Uterus (tissue), 4 donors: Measurements from ENCODE around the gene MBNL3. TPM values are rescaled to one million over a fixed set of nuclear protein-coding genes. Genes with fewer than 3 reads are reported as not detected.

Experiments
- DNase-seq, 2 donors: peaks; one replicate each; pipeline ENCODE4 v3.0.0-alpha.2; 2019 to 2020
- H3K27ac ChIP-seq, 2 donors: fragments of 200-600 bp; sonication (generic); 1 replicate in 1 of 2; 2 replicates in 1 of 2; pipeline ENCODE4 v1.5.1; 2016 to 2018
- H3K27me3 ChIP-seq, 2 donors: fragments of 200-600 bp; sonication (generic); one replicate each; pipeline ENCODE4 v1.5.1; 2018 to 2019; ENCODE audit warnings: control low read depth in 1 of 2
- H3K36me3 ChIP-seq, 2 donors: fragments of 200-600 bp; sonication (generic); one replicate each; pipeline ENCODE4 v1.5.1; 2019; ENCODE audit warnings: control low read depth in 1 of 2
- H3K4me1 ChIP-seq, 2 donors: fragments of 200-600 bp; sonication (generic); one replicate each; pipeline ENCODE4 v1.5.1; 2018 to 2019; ENCODE audit warnings: control low read depth in 1 of 2
- H3K4me3 ChIP-seq, 2 donors: fragments of 200-600 bp; sonication (generic); 1 replicate in 1 of 2; 2 replicates in 1 of 2; pipeline ENCODE4 v1.5.1; 2018 to 2019; ENCODE audit warnings: mild to moderate bottlenecking in 1 of 2
- H3K9me3 ChIP-seq, 2 donors: fragments of 200-600 bp; sonication (generic); one replicate each; pipeline ENCODE4 v1.5.1; 2019; ENCODE audit warnings: control low read depth in 1 of 2
- CTCF ChIP-seq, 4 experiments: fragments of 200-600 bp in 2 of 4; fragments of 450-650 bp in 2 of 4; sonication (generic) in 2 of 4; IDR thresholded peaks; one replicate each; pipeline ENCODE4 v1.5.1; 2016 to 2019; ENCODE audit warnings: antibody characterized with exemption in 4 of 4, mild to moderate bottlenecking in 2 of 4, moderate library complexity in 1 of 4
- POLR2A ChIP-seq, 2 donors: fragments of 450-650 bp; IDR thresholded peaks; one replicate each; pipeline ENCODE4 v1.6.1; 2016; ENCODE audit warnings: antibody characterized with exemption in 2 of 2, mild to moderate bottlenecking in 1 of 2, moderate library complexity in 1 of 2
- intact Hi-C: fragments of 100-400 bp; cut with DNase I; formaldehyde crosslinking; loops from one replicate; pipeline ENCODE4 v1.15.1; 2023; ENCODE audit warnings: low total_unique reads
- total RNA-seq, 4 donors: library from RNA; depleted of rRNA in 3 of 4; stranded (reverse); fragments of >200 nt in 3 of 4; gene quantifications; one replicate each; pipeline versions ENCODE4 v1.1.0 to v1.2.4, GENCODE V29; 2014 to 2023
- donor health status: DM: yes; HTN: yes; CAD: no.

The MBNL3 gene
- total RNA-seq = 10 to 100 TPM; 13.2 to 90.2 (median 32.3) TPM

- H3K4me3 ChIP-seq = peak within 1 kb of the TSS; percentile 49 to 67
- H3K9me3 ChIP-seq = no peaks in the 10 kb centered on the region
- no peaks in the 10 kb centered on the region for H3K4me1 ChIP-seq
- H3K36me3 ChIP-seq = no peaks in the 10 kb centered on the region
- peak within 1 kb of the TSS; percentile 88 to 96 for H3K27ac ChIP-seq
- peak; percentile 59 for DNase-seq
- intact Hi-C loops = no loop called here
- H3K27me3 ChIP-seq = no peaks in the 10 kb centered on the region
- no peak for TF ChIP-seq CTCF (IDR thresholded peaks at IDR 0.05)
- no peak for TF ChIP-seq POLR2A (IDR thresholded peaks at IDR 0.05)
These were observed at the start of gene MBNL3 for GRCh38 chrX:132488819-132489577. Gene MBNL3, minus strand, starts transcription at chrX:132489038. Its CDS starts 49,427 bp downstream, at chrX:132439611.

GRCh38 chrX:132533409-132533808, 44.6 kb upstream of the MBNL3 start:
- Histone ChIP-seq H3K36me3 (no peaks in the 10 kb centered on the region), H3K27me3 (peaks cover 0 to 9% of the 10 kb centered on the region in 2 donors), H3K27ac (no peak overlapping the region), H3K4me1 (no peaks in the 10 kb centered on the region), H3K9me3 (no peaks in the 10 kb centered on the region), H3K4me3 (no peak overlapping the region)
- DNase-seq = no peak
- intact Hi-C loops = no loop called here
- no peak for TF ChIP-seq CTCF (IDR thresholded peaks at IDR 0.05)
- TF ChIP-seq POLR2A (IDR thresholded peaks at IDR 0.05) = no peak

GRCh38 chrX:132532913-132533312, 44.1 kb upstream of the MBNL3 start:
- intact Hi-C loops = no loop called here
- no peak for DNase-seq
- Histone ChIP-seq H3K36me3 (no peaks in the 10 kb centered on the region), H3K4me3 (no peak overlapping the region), H3K27ac (no peak overlapping the region), H3K4me1 (no peaks in the 10 kb centered on the region), H3K27me3 (peaks cover 0 to 5% of the 10 kb centered on the region in 2 donors), H3K9me3 (no peaks in the 10 kb centered on the region)
- TF ChIP-seq POLR2A (IDR thresholded peaks at IDR 0.05) (no peak), CTCF (IDR thresholded peaks at IDR 0.05) (no peak)

- intact Hi-C loops = no loop called here
- no peak overlapping the region for H3K27ac ChIP-seq
- no peak for TF ChIP-seq CTCF (IDR thresholded peaks at IDR 0.05)
- no peak for TF ChIP-seq POLR2A (IDR thresholded peaks at IDR 0.05)
- H3K27me3 ChIP-seq = no peaks in the 10 kb centered on the region
- H3K4me3 ChIP-seq = no peak overlapping the region
- H3K36me3 ChIP-seq = no peaks in the 10 kb centered on the region
- H3K9me3 ChIP-seq = no peaks in the 10 kb centered on the region
- H3K4me1 ChIP-seq = no peaks in the 10 kb centered on the region
- DNase-seq = no peak
These were observed 43.3 kb upstream of the MBNL3 start for GRCh38 chrX:132532097-132532496.

- DNase-seq = no peak
- Histone ChIP-seq H3K27ac (no peak overlapping the region), H3K36me3 (no peaks in the 10 kb centered on the region), H3K27me3 (no peaks in the 10 kb centered on the region), H3K4me3 (no peak overlapping the region), H3K9me3 (no peaks in the 10 kb centered on the region), H3K4me1 (no peaks in the 10 kb centered on the region)
- intact Hi-C loops = no loop called here
- TF ChIP-seq POLR2A (IDR thresholded peaks at IDR 0.05) (no peak), CTCF (IDR thresholded peaks at IDR 0.05) (no peak)
These were observed 32.0 kb upstream of the MBNL3 start for GRCh38 chrX:132520792-132521191.
